ENCODE results near the gene HBD. TPM values are rescaled to one million over a fixed set of nuclear protein-coding genes. Genes with fewer than 3 reads are reported as not detected.
A peak's percentile ranks its signal among the peaks of the same experiment; 100 is the strongest.

The HBD gene
- total RNA-seq, 1 experiment from 2014 or later, result not detected

- TF ChIP-seq REST (IDR thresholded peaks at IDR 0.05; ENCODE audit: insufficient read depth in 1 of 2, low read depth in 2 of 2, low read length in 1 of 2) (no peak), CTCF (IDR thresholded peaks at IDR 0.05) (no peak), SIN3A (IDR thresholded peaks at IDR 0.05; ENCODE audit: borderline replicate concordance, insufficient read depth, low read depth, low read length) (no peak), TCF7L2 (IDR thresholded peaks at IDR 0.05; ENCODE audit: low read depth, low read length) (no peak), POLR2AphosphoS5 (IDR thresholded peaks at IDR 0.05; ENCODE audit: low read depth, low read length) (no peak)
- in situ Hi-C loops (cut with HindIII; ENCODE audit: low pct_unique_long_range_greater_than_20kb, low sequenced_read_pairs), result no loop called here
- intact Hi-C loops (cut with micrococcal nuclease; ENCODE audit: unreplicated experiment), result loop anchor here (10.0 kb wide), 1 partner anchor 1097 kb away; no protein-coding TSS in a partner anchor
- Histone ChIP-seq H3K9me3 (ENCODE audit: control insufficient read depth, insufficient read depth, low read depth, low read length) (no peaks in the 10 kb centered on the region), H3K27me3 (ENCODE audit: control insufficient read depth, insufficient read depth, low read length) (no peaks in the 10 kb centered on the region), H3K4me3 (ENCODE audit: low read depth in 2 of 2, low read length in 2 of 2) (no peak overlapping the region), H3K36me3 (ENCODE audit: control insufficient read depth, insufficient read depth, low read length) (no peaks in the 10 kb centered on the region), H3K27ac (ENCODE audit: low read length) (no peak overlapping the region), H3K4me1 (ENCODE audit: control insufficient read depth, insufficient read depth, low read length) (peaks cover 7% of the 10 kb centered on the region; the same call in 1 of the 2 replicates)
- POLR2A ChIA-PET, result no interaction called here
- ATAC-seq (no peak), DNase-seq (ENCODE audit: low read depth, low spot score) (no peak)
- BruUV-seq (replicated peaks), result no TSS peak
- CTCF ChIA-PET, result no interaction called here
Observed at GRCh38 chr11:5281596-5281995, 47.3 kb upstream of the HBD start.

DNA sequence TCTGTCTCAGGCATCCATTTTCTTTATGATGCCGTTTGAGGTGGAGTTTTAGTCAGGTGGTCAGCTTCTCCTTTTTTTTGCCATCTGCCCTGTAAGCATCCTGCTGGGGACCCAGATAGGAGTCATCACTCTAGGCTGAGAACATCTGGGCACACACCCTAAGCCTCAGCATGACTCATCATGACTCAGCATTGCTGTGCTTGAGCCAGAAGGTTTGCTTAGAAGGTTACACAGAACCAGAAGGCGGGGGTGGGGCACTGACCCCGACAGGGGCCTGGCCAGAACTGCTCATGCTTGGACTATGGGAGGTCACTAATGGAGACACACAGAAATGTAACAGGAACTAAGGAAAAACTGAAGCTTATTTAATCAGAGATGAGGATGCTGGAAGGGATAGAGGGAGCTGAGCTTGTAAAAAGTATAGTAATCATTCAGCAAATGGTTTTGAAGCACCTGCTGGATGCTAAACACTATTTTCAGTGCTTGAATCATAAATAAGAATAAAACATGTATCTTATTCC, 46.4 kb upstream of the HBD start:
- DNase-seq (ENCODE audit: low read depth, low spot score), result peak; percentile 100
- in situ Hi-C loops (cut with HindIII; ENCODE audit: low pct_unique_long_range_greater_than_20kb, low sequenced_read_pairs) (no loop called here), intact Hi-C loops (cut with micrococcal nuclease; ENCODE audit: unreplicated experiment) (loop anchor here (10.0 kb wide), 1 partner anchor 1096 kb away; no protein-coding TSS in a partner anchor)
- ChIA-PET CTCF (no interaction called here), POLR2A (no interaction called here)
- Histone ChIP-seq H3K4me1 (ENCODE audit: control insufficient read depth, insufficient read depth, low read length) (peaks cover 7% of the 10 kb centered on the region; the same call in 1 of the 2 replicates), H3K36me3 (ENCODE audit: control insufficient read depth, insufficient read depth, low read length) (no peaks in the 10 kb centered on the region), H3K4me3 (ENCODE audit: low read depth in 2 of 2, low read length in 2 of 2) (no peak overlapping the region), H3K27me3 (ENCODE audit: control insufficient read depth, insufficient read depth, low read length) (no peaks in the 10 kb centered on the region), H3K9me3 (ENCODE audit: control insufficient read depth, insufficient read depth, low read depth, low read length) (no peaks in the 10 kb centered on the region), H3K27ac (ENCODE audit: low read length) (no peak overlapping the region)
- no TSS peak for BruUV-seq (replicated peaks)
- TF ChIP-seq SIN3A (IDR thresholded peaks at IDR 0.05; ENCODE audit: borderline replicate concordance, insufficient read depth, low read depth, low read length), result no peak
- TF ChIP-seq TCF7L2 (IDR thresholded peaks at IDR 0.05; ENCODE audit: low read depth, low read length), result no peak
- peak; percentile 25; the same call in 1 of the 2 replicates for TF ChIP-seq POLR2AphosphoS5 (IDR thresholded peaks at IDR 0.05; ENCODE audit: low read depth, low read length)
- ATAC-seq, result peak; percentile 99

DNA sequence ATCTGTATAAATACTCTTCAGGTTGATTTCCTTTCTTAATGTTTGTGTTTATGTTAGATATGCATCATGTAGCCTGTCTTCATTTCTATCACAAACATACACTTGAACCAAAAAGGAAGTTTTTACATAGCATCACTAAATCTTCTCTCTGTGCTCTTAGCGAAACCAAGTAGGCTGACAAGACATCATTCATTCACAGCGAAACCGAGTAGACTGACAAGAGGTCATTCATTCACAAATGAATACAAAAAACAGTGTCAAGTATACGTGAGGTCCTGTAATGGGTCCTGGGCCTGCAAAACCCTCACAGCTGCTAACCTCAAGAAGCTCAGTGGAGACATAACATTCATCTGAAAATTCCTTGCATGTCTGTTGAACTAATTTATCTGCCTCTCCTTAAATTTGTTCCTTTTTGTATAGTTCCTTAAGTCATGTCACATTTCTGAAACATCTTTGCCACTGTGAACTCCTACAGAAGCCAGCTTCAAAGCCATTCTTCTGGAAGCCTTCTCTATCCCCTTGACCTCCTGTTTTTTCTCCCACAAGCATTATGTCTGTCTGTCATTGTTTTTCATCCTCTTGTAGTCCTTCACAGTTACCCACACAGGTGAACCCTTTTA, 45.3 kb upstream of the HBD start:
- H3K4me1 ChIP-seq (ENCODE audit: control insufficient read depth, insufficient read depth, low read length), result peaks cover 7% of the 10 kb centered on the region; the same call in 1 of the 2 replicates
- in situ Hi-C loops (cut with HindIII; ENCODE audit: low pct_unique_long_range_greater_than_20kb, low sequenced_read_pairs), result no loop called here
- H3K9me3 ChIP-seq (ENCODE audit: control insufficient read depth, insufficient read depth, low read depth, low read length), result no peaks in the 10 kb centered on the region
- BruUV-seq (replicated peaks), result no TSS peak
- H3K27ac ChIP-seq (ENCODE audit: low read length), result 0 out of 2 replicates have a peak overlapping the region, but pooled peaks have one; percentile 18
- no peak for ATAC-seq
- no peak overlapping the region for H3K4me3 ChIP-seq (ENCODE audit: low read depth in 2 of 2, low read length in 2 of 2)
- no peaks in the 10 kb centered on the region for H3K27me3 ChIP-seq (ENCODE audit: control insufficient read depth, insufficient read depth, low read length)
- ChIA-PET POLR2A (no interaction called here), CTCF (no interaction called here)
- DNase-seq (ENCODE audit: low read depth, low spot score), result no peak
- intact Hi-C loops (cut with micrococcal nuclease; ENCODE audit: unreplicated experiment), result loop anchor here (10.0 kb wide), 1 partner anchor 1095 kb away; no protein-coding TSS in a partner anchor
- no peaks in the 10 kb centered on the region for H3K36me3 ChIP-seq (ENCODE audit: control insufficient read depth, insufficient read depth, low read length)
- no peak for TF ChIP-seq CTCF (IDR thresholded peaks at IDR 0.05)
- no peak for TF ChIP-seq SIN3A (IDR thresholded peaks at IDR 0.05; ENCODE audit: borderline replicate concordance, insufficient read depth, low read depth, low read length)
- no peak for TF ChIP-seq POLR2AphosphoS5 (IDR thresholded peaks at IDR 0.05; ENCODE audit: low read depth, low read length)
- TF ChIP-seq TCF7L2 (IDR thresholded peaks at IDR 0.05; ENCODE audit: low read depth, low read length), result no peak
- no peak for TF ChIP-seq REST (IDR thresholded peaks at IDR 0.05; ENCODE audit: insufficient read depth in 1 of 2, low read depth in 2 of 2, low read length in 1 of 2)
